NCI-H82 (cell line): Measurements from ENCODE around the gene ANKRD53.
"Not testable (repeated sequence)": the region's sequence is repeated elsewhere in the genome, so short reads cannot be mapped to it uniquely, and the experiment has no call there.

Source experiments
- DNase-seq: peaks from one replicate; lab custom pipeline; 2025; lab: John Stamatoyannopoulos, UW

Gene ANKRD53

GRCh38 chr2:70991742-70992141 is 13.3 kb downstream of the ANKRD53 start:
- no peak for DNase-seq

GRCh38 chr2:70992945-70993853 is 14.8 kb downstream of the ANKRD53 start:
- peak; percentile 44 for DNase-seq

GRCh38 chr2:70994009-70994698 is 15.7 kb downstream of the ANKRD53 start:
- DNase-seq: peak; percentile 42

- peak; percentile 93 for DNase-seq
These were observed 16.4 kb downstream of the ANKRD53 start, which contains the start of gene TEX261 for GRCh38 chr2:70994699-70995425. Gene TEX261, minus strand, starts transcription at chr2:70994873. Its CDS starts 116 bp downstream, at chr2:70994757.

- peak; percentile 81 for DNase-seq
These were observed 16.9 kb downstream of the ANKRD53 start for GRCh38 chr2:70995426-70995729.

- not testable (repeated sequence) for DNase-seq
These were observed 20.5 kb downstream of the ANKRD53 start for GRCh38 chr2:70998885-70999284.

GRCh38 chr2:70999362-70999761 is 20.9 kb downstream of the ANKRD53 start:
- DNase-seq: no peak

GRCh38 chr2:70999931-71000330 is 21.5 kb downstream of the ANKRD53 start:
- DNase-seq: not testable (repeated sequence)

GRCh38 chr2:71000780-71001591 is 22.6 kb downstream of the ANKRD53 start:
- peak; percentile 88 for DNase-seq

- no peak for DNase-seq
These were observed 23.1 kb downstream of the ANKRD53 start for GRCh38 chr2:71001592-71001927.

GRCh38 chr2:71001981-71002570 is 23.6 kb downstream of the ANKRD53 start:
- peak; percentile 87 for DNase-seq

- DNase-seq: no peak
These were observed 25.0 kb downstream of the ANKRD53 start for GRCh38 chr2:71003396-71003795.

- no peak for DNase-seq
These were observed 25.7 kb downstream of the ANKRD53 start for GRCh38 chr2:71003966-71004755.

- no peak for DNase-seq
These were observed 26.4 kb downstream of the ANKRD53 start for GRCh38 chr2:71004857-71005256.

- no peak for DNase-seq
These were observed 27.1 kb downstream of the ANKRD53 start for GRCh38 chr2:71005271-71006202.

GRCh38 chr2:71006323-71006722 is 27.9 kb downstream of the ANKRD53 start:
- DNase-seq: no peak

- no peak for DNase-seq
These were observed 28.7 kb downstream of the ANKRD53 start for GRCh38 chr2:71006955-71007799.

- no peak for DNase-seq
These were observed 29.9 kb downstream of the ANKRD53 start for GRCh38 chr2:71008342-71008741.
